GM23248 (cell line): ENCODE measurements around the gene STAP2.

Experiments used
- EZH2 ChIP-seq: fragments of 200-600 bp; sonication (generic); IDR thresholded peaks from 2 replicates; pipeline ENCODE4 v1.6.1; 2018; ENCODE audit warnings: antibody characterized with exemption, mild to moderate bottlenecking; ENCODE audit not compliant: insufficient read depth, poor library complexity, severe bottlenecking
- EZH2phosphoT487 ChIP-seq: fragments of 200-600 bp; sonication (generic); IDR thresholded peaks from 2 replicates; pipeline ENCODE4 v1.6.1; 2018; ENCODE audit warnings: antibody characterized with exemption, moderate library complexity, mild to moderate bottlenecking, low read depth; ENCODE audit not compliant: insufficient read depth

GRCh38 chr19:4337906-4338440 lies 654 bp downstream of the STAP2 start:
- no peak for TF ChIP-seq EZH2phosphoT487
- TF ChIP-seq EZH2 = no peak
